Measurements from ENCODE around the gene MUCL3.
A peak's percentile ranks its signal among the peaks of the same experiment; 100 is the strongest.

The MUCL3 gene

DNA sequence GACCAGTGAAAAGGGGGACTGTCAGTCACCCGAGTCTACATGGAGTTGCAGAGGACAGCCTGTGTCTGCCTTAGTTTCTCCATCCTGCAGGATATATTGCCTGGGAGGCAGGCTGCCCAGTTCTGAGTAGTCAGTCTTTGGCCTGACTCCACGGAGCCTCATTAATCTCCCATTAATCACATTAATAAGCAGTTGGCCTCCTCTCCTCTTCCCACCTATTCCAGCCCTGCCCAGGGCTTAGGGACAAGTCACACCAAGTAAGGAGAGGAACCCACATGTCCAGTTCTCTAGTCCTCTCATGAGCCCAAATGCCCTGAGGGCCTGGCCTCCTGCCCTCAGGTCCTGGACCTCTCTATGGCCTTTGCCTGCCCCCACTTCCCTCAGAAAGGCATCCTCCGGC, 1.3 kb upstream of the MUCL3 start:
- ATAC-seq: no peak
- TF ChIP-seq RARB (CRISPR knock-in tag; IDR thresholded peaks at IDR 0.05) (no peak), ARNTL (CRISPR knock-in tag; IDR thresholded peaks at IDR 0.05; ENCODE audit: borderline replicate concordance, low read depth) (no peak), BACH2 (CRISPR knock-in tag; IDR thresholded peaks at IDR 0.05; ENCODE audit: borderline replicate concordance) (no peak), ZFP3 (CRISPR knock-in tag; IDR thresholded peaks at IDR 0.05) (no peak)

GRCh38 chr6:30942338-30943060, 1.7 kb downstream of the MUCL3 start:
- ATAC-seq: peak; percentile 96
- TF ChIP-seq ZNF70 (CRISPR knock-in tag; IDR thresholded peaks at IDR 0.05): no peak
- no peak for TF ChIP-seq PATZ1 (CRISPR knock-in tag; IDR thresholded peaks at IDR 0.05; ENCODE audit: borderline replicate concordance)
- no peak for TF ChIP-seq ISL1 (CRISPR knock-in tag; IDR thresholded peaks at IDR 0.05)
- TF ChIP-seq TCF4 (CRISPR knock-in tag; IDR thresholded peaks at IDR 0.05; ENCODE audit: borderline replicate concordance): no peak
- TF ChIP-seq ARNTL (CRISPR knock-in tag; IDR thresholded peaks at IDR 0.05; ENCODE audit: borderline replicate concordance, low read depth): no peak
- no peak for TF ChIP-seq GLIS3 (CRISPR knock-in tag; IDR thresholded peaks at IDR 0.05)
- no peak for TF ChIP-seq RARB (CRISPR knock-in tag; IDR thresholded peaks at IDR 0.05)
- no peak for TF ChIP-seq ZNF565 (CRISPR knock-in tag; conservative IDR thresholded peaks at IDR 0.05; ENCODE audit: low read depth)

DNA sequence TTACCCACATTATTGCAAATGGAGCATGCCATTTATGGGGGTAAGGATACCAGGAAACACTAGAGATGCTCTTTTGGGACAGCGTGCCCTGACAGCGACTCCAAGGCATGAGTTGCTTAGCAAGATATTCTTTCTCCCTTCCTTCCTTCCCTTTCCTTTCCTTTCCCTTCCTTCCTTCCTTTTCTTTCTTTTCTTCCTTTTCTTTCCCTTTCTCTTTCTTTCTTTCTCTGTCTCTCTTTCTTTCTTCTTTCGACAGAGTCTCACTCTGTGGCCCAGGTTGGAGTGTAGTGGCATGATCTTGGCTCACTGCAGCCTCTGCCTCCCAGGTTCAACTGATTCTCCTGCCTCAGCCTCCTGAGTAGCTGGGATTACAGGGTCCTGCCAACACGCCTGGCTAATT, 3.3 kb downstream of the MUCL3 start:
- ATAC-seq: no peak
- no peak for TF ChIP-seq CSDC2 (CRISPR knock-in tag; IDR thresholded peaks at IDR 0.05)
- TF ChIP-seq, protein P1, sequence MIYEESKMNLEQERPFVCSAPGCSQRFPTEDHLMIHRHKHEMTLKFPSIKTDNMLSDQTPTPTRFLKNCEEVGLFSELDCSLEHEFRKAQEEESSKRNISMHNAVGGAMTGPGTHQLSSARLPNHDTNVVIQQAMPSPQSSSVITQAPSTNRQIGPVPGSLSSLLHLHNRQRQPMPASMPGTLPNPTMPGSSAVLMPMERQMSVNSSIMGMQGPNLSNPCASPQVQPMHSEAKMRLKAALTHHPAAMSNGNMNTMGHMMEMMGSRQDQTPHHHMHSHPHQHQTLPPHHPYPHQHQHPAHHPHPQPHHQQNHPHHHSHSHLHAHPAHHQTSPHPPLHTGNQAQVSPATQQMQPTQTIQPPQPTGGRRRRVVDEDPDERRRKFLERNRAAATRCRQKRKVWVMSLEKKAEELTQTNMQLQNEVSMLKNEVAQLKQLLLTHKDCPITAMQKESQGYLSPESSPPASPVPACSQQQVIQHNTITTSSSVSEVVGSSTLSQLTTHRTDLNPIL (CRISPR knock-in tag; IDR thresholded peaks at IDR 0.05; ENCODE audit: low read depth): no peak
- no peak for TF ChIP-seq ZNF70 (CRISPR knock-in tag; IDR thresholded peaks at IDR 0.05)
- TF ChIP-seq ISL1 (CRISPR knock-in tag; IDR thresholded peaks at IDR 0.05): no peak
- no peak for TF ChIP-seq ZFP30 (CRISPR knock-in tag; IDR thresholded peaks at IDR 0.05)
- no peak for TF ChIP-seq ZNF8 (CRISPR knock-in tag; IDR thresholded peaks at IDR 0.05)
- no peak for TF ChIP-seq PATZ1 (CRISPR knock-in tag; IDR thresholded peaks at IDR 0.05; ENCODE audit: borderline replicate concordance)
- no peak for TF ChIP-seq ARNTL (CRISPR knock-in tag; IDR thresholded peaks at IDR 0.05; ENCODE audit: borderline replicate concordance, low read depth)
- no peak for TF ChIP-seq TCF4 (CRISPR knock-in tag; IDR thresholded peaks at IDR 0.05; ENCODE audit: borderline replicate concordance)
- no peak for TF ChIP-seq ZNF565 (CRISPR knock-in tag; conservative IDR thresholded peaks at IDR 0.05; ENCODE audit: low read depth)
- no peak for TF ChIP-seq BACH2 (CRISPR knock-in tag; IDR thresholded peaks at IDR 0.05; ENCODE audit: borderline replicate concordance)

- ATAC-seq: no peak
- TF ChIP-seq, protein P2, sequence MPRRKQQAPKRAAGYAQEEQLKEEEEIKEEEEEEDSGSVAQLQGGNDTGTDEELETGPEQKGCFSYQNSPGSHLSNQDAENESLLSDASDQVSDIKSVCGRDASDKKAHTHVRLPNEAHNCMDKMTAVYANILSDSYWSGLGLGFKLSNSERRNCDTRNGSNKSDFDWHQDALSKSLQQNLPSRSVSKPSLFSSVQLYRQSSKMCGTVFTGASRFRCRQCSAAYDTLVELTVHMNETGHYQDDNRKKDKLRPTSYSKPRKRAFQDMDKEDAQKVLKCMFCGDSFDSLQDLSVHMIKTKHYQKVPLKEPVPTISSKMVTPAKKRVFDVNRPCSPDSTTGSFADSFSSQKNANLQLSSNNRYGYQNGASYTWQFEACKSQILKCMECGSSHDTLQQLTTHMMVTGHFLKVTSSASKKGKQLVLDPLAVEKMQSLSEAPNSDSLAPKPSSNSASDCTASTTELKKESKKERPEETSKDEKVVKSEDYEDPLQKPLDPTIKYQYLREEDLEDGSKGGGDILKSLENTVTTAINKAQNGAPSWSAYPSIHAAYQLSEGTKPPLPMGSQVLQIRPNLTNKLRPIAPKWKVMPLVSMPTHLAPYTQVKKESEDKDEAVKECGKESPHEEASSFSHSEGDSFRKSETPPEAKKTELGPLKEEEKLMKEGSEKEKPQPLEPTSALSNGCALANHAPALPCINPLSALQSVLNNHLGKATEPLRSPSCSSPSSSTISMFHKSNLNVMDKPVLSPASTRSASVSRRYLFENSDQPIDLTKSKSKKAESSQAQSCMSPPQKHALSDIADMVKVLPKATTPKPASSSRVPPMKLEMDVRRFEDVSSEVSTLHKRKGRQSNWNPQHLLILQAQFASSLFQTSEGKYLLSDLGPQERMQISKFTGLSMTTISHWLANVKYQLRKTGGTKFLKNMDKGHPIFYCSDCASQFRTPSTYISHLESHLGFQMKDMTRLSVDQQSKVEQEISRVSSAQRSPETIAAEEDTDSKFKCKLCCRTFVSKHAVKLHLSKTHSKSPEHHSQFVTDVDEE (CRISPR knock-in tag; IDR thresholded peaks at IDR 0.05): no peak
- no peak for TF ChIP-seq POU6F1 (CRISPR knock-in tag; IDR thresholded peaks at IDR 0.05; ENCODE audit: borderline replicate concordance, low read depth)
- no peak for TF ChIP-seq ZNF565 (CRISPR knock-in tag; conservative IDR thresholded peaks at IDR 0.05; ENCODE audit: low read depth)
- TF ChIP-seq, protein P3, sequence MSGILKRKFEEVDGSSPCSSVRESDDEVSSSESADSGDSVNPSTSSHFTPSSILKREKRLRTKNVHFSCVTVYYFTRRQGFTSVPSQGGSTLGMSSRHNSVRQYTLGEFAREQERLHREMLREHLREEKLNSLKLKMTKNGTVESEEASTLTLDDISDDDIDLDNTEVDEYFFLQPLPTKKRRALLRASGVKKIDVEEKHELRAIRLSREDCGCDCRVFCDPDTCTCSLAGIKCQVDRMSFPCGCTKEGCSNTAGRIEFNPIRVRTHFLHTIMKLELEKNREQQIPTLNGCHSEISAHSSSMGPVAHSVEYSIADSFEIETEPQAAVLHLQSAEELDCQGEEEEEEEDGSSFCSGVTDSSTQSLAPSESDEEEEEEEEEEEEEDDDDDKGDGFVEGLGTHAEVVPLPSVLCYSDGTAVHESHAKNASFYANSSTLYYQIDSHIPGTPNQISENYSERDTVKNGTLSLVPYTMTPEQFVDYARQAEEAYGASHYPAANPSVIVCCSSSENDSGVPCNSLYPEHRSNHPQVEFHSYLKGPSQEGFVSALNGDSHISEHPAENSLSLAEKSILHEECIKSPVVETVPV (CRISPR knock-in tag; IDR thresholded peaks at IDR 0.05): no peak
- no peak for TF ChIP-seq ZC3H10 (CRISPR knock-in tag; IDR thresholded peaks at IDR 0.05)
- TF ChIP-seq OSR1 (CRISPR knock-in tag; IDR thresholded peaks at IDR 0.05): no peak
- no peak for TF ChIP-seq GLIS3 (CRISPR knock-in tag; IDR thresholded peaks at IDR 0.05)
- TF ChIP-seq RARB (CRISPR knock-in tag; IDR thresholded peaks at IDR 0.05): no peak
- TF ChIP-seq ESRRG (CRISPR knock-in tag; IDR thresholded peaks at IDR 0.05): no peak
- TF ChIP-seq PPARA (CRISPR knock-in tag; IDR thresholded peaks at IDR 0.05; ENCODE audit: borderline replicate concordance): no peak
- TF ChIP-seq TCF4 (CRISPR knock-in tag; IDR thresholded peaks at IDR 0.05; ENCODE audit: borderline replicate concordance): no peak
- TF ChIP-seq SNAI2 (CRISPR knock-in tag; IDR thresholded peaks at IDR 0.05): no peak
- no peak for TF ChIP-seq ZNF70 (CRISPR knock-in tag; IDR thresholded peaks at IDR 0.05)
These were observed 4.5 kb downstream of the MUCL3 start for GRCh38 chr6:30945281-30945680.

Data from SK-N-SH treated with all-trans-retinoic acid at 6 μM for 48 hours (cell line).